Measurements from ENCODE around the gene TPMT.

DNA sequence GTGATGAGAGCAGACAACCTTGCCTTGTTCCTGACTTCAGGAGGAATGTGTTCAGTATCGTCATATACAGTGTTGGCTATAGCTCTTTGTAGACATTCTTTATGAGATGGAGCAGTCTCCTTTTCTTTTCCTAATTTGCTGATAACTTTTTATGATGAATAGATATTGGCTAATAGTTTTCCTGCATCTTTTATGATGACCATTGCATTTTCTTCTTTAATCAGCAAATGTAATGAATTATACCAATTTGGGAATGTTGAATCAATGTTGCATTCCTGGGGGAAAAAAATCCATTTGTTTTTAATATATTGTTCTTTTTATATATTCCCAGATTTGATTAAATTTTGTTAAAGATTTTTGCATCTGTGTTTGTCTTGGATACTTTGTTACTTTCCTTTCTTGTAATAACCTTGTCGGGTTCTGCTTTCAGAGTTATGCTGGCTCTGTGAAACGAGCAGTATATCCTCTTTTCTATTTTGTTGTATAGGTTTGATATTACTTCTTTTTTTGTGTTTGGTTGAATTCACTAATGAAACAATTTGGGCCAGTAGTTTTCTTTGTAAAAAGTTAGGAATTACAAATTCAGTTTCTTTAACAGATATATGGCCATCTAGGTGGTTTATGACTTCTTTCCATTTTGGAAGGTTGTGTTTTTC lies 24.2 kb upstream of the TPMT start:
- TF ChIP-seq CTCF (IDR thresholded peaks at IDR 0.05) = no peak
- TF ChIP-seq POLR2A (IDR thresholded peaks at IDR 0.05) = no peak

Measured in Peyer's patch (tissue), 4 donors.